H4 (cell line): ENCODE data around the gene CUL3. TPM values are rescaled to one million over a fixed set of nuclear protein-coding genes. Genes with fewer than 3 reads are reported as not detected.
"Not testable (repeated sequence)": the region's sequence is repeated elsewhere in the genome, so short reads cannot be mapped to it uniquely, and the experiment has no call there.

Experiments used
- DNase-seq: peaks from one replicate; pipeline ENCODE4 v3.0.0-alpha.2; 2015; ENCODE audit warnings: low spot score
- total RNA-seq: library from RNA; depleted of rRNA; stranded (reverse); fragments of >200 nt; shearing (Covaris generic); gene quantifications from 2 replicates; pipeline ENCODE4 v1.2.3, GENCODE V29; 2014; rRNA removed

Gene CUL3
- total RNA-seq, result 76.7 and 84.4 TPM in 2 replicates

DNA sequence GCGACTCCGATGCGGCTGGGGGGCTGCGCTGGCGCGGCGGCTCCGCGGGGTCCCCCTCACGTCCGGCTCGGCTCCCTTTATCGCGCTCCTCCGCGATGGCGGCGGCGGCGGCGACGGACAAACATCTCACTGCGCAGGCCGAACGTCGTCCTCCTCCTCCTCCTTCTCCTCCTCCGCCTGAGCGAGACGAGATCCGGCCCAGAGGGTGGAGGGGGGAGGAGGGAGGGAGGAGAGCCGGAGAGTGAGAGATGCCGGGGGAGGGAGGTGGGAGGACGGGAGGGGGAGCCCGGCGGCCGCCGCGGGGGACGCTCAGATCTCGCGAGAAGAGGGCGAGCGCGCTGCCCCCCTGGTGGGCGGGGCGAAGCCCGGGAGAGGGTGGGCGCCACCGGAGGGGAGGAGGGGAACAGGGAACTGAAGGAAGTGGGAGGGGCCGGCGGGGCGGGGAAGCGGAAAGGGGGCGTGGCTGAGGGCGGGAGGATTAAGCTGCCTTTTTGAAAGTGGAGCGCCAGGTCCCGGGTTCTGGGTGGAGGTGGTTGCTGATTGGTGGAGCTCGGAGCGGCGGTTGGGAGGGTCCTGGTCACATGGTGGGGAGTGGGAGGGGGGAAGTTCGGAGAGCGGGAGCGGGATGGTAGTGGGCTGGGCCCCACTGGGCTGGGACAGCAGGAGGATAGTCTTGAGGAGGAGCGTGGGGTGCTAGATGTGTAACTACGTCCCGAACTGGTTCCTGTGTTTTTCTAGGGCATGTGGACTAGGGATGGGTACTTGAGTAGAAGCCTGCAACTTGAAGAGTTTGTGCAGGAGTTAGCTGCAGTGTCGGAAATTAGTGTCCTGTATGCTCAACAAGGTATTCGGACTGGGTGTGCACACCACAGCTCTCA, at the start of gene CUL3:
Gene CUL3, minus strand, starts transcription at position 153 of the 878 bp plus-strand sequence. CDS start 354 bp downstream, outside the sequence.
- peak; percentile 94 for DNase-seq

DNA sequence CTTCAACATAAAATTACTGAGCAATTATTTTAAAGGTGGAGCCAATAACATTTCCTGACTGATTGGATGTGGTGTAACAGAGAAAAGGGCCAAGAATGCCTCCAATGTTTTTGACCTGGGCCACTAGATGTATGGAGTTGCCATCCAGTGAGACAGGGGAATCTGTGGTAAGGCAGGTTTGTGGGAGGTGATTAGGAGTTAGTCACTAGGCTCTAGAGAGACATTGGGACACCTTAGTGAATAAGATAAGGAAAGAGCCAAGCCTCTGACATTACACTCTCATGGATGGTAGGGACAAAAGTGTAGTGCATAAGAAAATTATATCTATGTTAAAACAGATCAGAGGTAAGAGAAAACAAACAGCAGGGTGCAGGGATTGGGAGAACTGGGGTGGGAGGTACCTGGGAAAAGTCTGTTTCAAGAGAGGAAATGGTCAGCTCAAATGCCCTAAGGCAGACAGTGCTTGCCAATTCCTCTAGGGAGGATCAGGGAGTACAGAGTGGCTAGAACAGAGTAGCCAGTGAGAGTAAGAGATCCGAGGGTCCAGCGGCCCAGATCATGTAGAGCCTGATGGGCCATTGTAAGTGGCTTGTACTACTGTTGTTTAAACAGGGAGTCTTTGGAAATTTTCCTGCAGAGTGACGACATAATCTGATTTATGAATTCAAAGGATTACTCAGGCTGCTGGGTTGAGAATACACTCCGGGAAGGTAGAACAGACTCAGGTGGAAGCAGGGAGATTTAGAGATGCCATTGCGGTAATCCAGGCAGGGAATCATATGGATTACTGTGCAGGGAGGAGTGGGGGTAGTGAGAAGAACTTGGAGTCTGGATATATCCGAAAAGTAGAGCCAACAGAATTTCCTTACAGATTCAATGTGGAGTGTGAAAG, 45.7 kb upstream of the CUL3 start:
- no peak for DNase-seq

DNA sequence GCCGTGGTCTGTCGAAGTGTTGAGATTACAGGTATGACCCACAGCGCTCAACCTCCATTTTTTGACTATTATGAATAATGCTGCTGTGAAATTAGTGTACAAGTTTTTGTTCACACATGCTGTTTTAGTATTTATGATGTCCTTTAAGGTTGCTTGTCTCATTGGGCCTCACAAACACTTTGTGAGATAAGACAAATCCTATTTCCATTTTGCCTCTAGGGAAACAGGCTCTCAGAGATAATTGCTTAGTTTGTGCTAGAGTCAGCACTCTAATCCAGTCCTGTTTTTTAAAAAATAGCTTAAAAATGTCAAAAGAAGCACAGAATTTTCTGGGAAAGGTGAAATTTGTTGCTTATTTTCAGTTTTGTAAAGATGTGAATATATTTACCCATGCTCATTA, 43.3 kb upstream of the CUL3 start:
- DNase-seq, result no peak

DNA sequence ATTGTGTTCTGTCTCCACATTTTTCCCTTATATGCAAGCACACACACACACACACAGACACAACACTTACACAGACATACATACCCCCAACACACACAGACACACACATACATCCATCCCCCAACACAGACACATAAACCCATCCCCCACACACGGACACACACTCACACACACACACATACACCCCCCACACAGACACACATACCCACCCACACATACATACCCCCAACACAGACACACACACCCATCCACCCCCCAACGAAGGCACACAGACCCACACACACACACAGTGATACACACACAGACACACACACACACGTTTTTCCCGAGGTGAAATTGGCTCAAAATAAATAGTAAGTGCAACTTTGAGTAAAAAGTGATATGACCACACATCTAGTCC, 41.6 kb upstream of the CUL3 start:
- no peak for DNase-seq

DNA sequence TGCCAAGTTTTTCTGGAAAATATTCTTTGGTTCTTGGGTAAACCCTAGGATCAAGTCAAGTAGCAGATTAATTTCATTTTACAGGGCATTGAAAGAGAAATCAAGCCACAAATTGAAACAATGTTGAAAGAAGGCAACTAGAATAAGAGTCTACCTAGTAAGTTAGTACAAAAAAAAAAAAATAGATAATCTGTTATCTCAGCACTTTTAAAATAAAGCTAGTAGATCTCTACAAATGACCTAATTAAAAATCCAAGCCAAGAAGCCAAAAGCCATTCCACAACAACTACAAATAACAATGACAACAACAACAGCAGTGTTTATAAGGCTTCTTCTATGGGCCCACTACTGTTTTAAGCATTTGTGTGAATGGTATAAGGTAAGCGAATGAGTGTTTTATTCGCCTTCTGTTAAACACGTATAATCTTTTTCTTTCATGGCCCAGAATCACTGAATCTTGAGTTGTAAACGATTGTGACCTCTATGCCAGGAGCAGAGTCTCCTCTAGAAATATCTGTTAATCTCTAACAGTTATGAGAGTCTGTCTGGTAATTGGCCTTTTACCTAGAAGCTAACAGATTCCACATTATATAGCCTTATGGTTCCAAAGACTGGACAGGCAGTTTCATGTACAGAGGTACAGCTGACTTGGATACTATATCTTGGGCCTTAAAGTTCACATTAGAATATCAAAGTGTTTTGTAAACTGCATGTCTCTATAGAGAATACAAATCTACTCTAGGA, 28.6 kb upstream of the CUL3 start:
- no peak for DNase-seq

DNA sequence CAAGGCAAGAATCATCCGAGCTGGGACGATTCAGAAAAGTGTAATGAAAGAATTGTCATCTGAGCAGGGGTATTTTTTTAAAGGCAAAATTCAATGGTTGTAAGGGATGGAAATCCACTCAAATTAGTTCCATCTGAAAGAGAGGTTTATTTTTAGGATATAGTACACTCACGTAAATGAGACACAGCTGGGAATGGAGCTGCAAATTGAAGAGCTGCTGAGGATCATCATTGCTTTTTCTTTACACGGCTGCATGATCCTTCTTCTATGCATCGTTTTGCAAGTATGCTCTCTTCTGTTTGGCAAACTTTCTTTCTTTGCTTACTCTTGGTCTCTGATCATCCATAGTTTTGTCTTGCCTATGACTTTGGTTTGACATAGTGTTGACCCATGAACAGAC, 27.4 kb upstream of the CUL3 start:
- DNase-seq, result no peak

DNA sequence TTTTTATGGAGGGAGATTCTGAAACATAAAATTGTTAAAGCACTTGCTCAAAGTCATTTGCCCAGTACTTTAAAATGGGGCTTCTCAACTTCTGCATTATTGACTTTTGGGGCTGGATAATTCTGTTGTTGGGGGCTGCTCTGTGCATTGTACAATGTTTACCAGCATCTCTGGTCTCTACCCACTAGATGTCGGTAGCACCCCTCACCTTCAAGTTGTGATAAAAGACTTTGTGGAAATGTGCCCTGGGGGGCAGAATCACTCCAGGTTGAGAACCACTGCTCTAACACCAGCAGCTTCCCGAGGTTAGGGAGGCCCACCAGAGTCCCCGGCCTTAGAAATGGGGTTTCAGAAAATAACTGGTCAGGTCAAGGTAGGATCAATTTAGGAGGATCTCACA, 26.8 kb upstream of the CUL3 start:
- no peak for DNase-seq

DNA sequence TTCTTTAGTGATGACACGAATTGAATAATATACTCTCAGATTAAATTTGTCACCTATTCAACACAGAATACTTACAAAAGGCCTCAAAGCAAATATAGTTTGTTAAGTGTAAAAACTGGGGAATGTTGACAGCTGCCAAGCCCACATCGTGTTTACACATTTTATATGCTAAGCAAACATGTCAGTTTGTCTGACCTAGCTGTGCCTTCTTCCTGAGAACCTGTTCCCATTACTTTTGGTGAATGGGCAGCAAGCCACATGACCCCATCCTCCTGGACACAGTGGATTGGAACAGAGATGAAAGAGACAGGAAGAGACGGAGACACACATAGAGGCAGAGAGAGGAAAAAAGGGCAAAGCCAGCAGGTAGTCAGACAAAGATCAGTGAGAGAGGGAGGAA, 22.9 kb upstream of the CUL3 start:
- no peak for DNase-seq

DNA sequence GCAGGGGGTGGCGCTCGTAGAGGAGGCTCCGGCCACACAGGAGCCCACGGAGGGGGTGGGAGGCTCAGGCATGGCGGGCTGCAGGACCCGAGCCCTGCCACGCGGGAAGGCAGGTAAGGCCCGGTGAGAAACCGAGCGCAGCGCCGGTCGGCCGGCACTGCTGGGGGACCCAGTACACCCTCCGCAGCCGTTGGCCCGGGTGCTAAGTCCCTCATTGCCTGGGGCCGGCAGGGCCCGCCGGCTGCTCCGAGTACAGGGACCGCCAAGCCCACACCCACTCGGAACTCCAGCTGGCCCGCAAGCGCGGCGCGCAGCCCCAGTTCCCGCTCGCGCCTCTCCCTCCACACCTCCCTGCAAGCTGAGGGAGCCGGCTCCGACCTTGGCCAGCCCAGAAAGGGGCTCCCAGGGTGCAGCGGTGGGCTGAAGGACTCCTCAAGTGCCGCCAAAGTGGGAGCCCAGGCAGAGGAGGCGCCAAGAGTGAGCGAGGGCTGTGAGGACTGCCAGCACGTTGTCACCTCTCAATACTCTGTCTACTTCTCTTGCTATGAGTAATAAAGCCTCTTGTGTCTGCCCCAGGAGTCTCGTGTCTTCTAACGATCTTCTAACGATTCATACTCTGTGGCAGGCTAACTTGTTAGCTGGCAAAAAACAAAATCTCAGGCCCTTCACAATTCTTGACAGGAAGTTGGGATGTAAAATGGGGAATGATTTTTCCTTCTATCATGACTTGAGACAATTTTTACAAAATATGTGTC, 18.8 kb upstream of the CUL3 start:
- DNase-seq, result not testable (repeated sequence)

DNA sequence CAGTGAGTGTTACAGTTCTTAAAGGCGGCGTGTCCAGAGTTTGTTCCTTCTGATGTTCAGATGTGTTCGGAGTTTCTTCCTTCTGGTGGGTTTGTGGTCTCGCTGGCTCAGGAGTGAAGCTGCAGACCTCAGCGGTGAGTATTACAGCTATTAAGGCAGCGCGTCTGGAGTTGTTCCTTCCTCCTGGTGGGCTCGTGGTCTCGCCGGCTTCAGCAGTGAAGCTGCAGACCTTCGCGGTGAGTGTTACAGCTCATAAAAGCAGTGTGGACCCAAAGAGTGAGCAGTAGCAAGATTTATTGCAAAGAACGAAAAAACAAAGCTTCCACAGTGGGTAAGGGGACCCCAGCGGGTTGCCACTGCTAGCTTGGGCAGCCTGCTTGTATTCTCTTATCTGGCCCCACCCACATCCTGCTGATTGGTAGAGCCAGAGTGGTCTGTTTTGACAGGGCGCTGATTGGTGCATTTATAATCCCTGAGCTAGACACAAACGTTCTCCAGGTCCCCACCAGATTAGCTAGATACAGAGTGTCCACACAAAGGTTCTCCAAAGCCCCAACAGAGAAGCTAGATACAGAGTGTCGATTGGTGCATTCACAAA, 17.7 kb upstream of the CUL3 start:
- DNase-seq, result not testable (repeated sequence)

DNA sequence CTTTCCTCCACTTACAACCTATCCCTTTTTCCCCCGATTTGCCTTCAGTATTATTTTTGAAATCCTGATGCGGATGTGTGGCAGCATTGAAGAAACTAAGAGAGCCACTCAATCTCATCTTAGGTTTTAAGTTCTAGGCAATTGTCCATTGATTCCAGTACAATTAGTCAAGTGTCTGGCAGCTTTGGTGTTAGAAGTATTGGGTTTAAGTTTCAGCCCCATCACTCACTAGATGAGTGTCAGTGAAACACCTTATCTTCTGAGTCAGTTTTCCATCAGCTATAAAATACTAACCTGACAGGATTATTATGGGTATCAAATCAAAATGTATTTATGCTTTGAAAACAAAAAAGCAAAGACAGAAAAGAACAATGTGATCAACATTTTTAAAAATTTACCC, 16.8 kb upstream of the CUL3 start:
- no peak for DNase-seq

DNA sequence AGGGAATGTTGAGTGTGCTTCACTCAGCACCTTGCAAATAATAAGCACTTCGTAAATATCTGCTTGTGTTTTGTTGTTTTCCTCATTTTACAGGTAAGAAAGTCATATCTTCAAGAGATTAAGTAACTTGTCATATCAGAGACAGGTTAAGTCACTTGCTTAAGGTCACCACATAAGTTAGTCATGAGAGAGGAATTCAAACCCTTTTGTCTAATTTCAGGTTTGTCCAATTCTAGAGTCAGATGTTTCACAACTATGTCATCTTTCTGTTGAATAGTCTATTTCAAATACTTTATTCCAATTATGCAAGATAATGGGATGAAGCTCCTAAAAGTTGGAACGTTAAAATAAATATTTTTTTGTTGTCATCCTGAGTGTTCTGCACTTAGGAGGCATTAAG, 13.5 kb upstream of the CUL3 start:
- DNase-seq, result no peak

DNA sequence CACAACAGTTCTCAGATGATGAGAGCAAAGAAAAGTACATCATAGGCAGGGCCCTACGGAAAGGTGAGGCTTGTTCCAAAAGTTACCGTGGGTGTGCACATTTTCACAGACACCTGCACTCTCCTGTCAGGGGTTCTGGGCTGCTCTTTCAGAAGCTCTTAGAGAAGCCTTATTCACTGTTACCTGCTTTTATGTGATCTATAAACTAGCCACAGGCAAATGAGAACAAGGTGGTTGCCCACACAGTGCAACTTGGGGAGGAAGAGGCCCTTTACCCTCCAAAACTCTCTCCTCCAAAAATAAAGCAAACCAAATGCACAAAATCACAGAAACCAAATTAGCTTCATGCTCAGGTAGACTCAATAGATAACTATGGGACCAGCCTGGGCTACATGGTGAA, 11.1 kb upstream of the CUL3 start:
- DNase-seq, result no peak

DNA sequence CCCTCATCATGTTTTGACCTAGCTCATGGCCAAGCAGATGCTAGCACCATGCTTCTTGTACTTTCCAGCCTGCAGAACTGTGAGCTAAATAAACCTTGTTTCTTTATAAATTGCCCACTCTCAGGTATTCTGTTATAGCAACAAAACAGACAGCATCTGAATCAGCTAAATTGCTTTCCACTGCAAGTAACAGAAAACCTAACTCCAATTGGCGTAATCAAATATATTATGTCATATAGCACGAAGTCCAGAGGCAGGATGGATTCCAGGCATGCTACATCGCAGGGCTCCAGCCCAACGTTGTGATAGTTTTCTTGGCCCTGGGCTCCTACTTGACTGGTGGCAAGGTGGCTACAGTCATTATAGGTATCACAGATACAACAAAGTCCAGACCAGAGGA, 10.4 kb upstream of the CUL3 start:
- no peak for DNase-seq

DNA sequence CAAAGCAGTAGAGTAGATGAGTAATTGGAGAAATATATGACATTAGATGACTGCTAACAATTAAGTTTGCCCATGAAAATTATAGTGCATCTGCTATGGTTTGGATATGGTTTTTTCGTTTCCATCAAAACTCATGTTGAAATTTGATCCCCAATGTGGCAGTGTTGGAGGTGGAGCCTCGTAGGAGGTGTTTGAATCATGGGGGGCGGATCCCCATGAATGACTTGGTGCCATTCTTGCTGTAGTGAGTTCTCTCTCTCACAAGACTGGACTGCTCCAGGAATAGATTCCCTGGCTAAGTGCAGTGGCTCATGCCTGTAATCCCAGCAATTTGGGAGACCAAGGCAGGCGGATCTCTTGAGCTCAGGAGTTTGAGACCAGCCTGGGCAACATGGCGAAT, 9.7 kb upstream of the CUL3 start:
- DNase-seq, result no peak

DNA sequence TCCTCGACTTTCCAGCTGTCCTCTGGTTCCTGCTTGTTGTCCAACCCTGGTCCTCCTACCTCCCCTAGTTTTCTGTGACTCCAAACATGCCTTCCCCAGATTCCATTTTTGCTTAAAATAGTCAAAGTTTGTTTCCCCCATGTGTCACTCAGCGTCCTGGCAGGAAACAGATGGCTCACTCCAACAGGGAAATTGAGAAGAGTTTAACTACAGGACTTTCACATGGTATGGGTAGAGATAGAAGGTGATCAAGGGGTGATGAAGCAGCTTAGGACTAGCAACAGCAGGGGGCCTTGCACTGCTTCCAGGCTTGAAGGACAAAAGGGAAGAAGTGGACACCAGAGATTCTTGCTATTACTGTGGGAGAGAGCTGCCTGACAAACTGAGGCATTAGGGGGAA, 6.1 kb upstream of the CUL3 start:
- no peak for DNase-seq

DNA sequence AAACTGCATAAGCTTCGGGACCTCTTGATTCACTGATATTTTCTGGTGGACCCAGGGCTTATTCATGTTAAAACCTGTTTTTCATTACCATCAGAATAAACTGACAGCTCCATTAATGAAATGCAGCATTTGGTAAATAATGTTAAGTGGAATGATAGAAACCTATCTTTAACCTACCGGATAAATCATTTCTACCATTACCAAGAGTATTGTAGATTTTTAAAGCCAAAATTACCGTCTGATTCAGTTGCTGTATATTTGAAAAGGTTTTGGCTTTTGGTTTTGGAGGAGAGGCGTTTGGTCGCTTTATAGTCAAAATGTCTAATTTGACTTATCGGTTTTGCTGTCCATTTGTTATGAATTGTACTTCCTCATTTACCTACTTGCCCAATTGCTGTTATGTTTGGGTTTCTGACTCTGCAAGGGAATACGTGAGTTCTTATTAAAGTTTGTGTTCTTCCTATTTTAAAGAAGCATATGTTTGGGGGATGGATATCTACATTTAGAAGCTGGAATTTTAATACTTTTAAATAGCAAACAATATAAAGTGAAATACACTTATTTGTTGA, 1.0 kb upstream of the CUL3 start:
- no peak for DNase-seq

DNA sequence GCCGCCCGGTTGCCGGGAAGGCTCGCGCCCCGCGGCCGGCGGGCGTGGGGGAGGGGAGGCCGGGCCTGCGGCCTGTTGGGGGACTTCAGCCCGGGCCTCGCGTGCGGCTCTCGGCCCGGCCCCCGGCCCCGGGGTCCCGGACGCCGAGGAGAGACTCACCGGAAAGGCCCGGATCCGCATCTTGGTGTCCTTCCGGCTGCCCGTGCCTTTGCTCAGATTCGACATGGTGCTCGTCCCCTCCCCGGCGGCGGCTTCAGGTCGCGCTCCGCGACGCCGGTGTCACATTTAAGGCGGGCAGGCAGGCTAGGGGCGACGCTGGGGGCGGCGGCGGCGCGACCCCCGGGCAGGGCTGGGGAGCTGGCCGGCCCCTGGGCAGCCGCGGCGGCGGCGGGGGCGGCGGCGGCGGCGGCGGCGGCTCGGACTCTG, 365 bp downstream of the CUL3 start:
- DNase-seq, result no peak

DNA sequence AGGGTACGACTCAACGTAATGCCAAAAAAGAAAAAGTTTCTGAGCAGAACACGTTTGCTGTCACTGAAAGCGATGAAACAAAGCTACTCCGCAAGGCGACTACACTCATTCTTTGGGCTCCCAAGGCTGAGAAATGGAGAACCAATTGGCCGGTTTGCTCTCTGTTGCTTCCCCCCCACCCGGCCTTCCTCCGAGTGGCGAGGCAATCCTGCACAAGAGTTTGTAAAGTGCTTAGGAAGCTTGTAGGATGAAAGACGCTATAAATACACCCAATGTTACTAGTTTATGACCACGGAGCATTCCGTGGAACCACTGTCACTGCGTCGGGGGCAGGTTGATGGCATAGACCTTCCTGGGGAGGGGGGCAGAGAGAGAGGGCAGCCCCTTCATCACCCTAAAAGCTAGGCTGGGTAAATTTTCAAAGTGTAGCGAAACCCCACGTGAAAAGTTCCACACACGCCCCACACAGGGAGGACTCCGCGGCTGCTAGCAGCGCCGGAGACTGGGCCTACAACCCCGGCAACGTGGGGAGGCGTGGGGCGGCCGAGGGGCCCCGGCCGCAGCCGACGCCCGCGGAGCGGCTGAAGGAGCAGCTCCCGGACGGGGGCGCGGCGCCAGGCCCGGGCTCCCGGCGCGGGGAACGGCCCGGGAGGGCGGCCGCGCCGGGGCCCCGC, 915 bp downstream of the CUL3 start:
- no peak for DNase-seq

DNA sequence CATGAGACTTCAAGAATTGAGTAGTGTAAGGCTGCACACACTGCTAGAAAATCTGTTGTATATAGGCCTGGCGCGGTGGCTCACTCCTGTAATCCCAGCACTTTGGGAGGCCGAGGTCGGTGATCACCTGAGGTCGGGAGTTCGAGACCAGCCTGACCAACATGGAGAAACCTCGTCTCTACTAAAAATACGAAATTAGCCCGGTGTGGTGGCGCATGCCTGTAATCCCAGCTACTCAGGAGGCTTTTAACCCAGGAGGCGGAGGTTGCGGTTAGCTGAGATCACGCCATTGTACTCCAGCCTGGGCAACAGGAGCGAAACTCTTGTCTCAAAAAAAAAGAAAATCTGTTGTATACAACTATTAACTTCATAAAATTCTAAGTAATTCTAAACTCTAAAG, 2.1 kb downstream of the CUL3 start:
- not testable (repeated sequence) for DNase-seq
